K562 (cell line): Measurements from ENCODE around the gene KCTD21. TPM values are rescaled to one million over a fixed set of nuclear protein-coding genes. Genes with fewer than 3 reads are reported as not detected.

Experiments used
- EGR1 ChIP-seq: fragments of 450-650 bp; conservative IDR thresholded peaks from 2 replicates; pipeline ENCODE4 v1.6.1; 2017; ENCODE audit warnings: mild to moderate bottlenecking
- EP400 ChIP-seq: fragments of 450-650 bp; IDR thresholded peaks from 2 replicates; pipeline ENCODE4 v1.6.1; 2017; ENCODE audit warnings: antibody characterized with exemption, mild to moderate bottlenecking, moderate library complexity
- FUS ChIP-seq: fragments of 200-400 bp; formaldehyde crosslinking; optimal IDR thresholded peaks from 2 replicates; pipeline ENCODE3; 2017; ENCODE audit warnings: low read depth, low read length
- HNRNPLL ChIP-seq: fragments of 200-400 bp; formaldehyde crosslinking; IDR thresholded peaks from 2 replicates; pipeline ENCODE4 v1.6.1; 2017; ENCODE audit warnings: low read length, low read depth, mild to moderate bottlenecking; ENCODE audit not compliant: poor library complexity, severe bottlenecking
- PML ChIP-seq: IDR thresholded peaks from 2 replicates; pipeline ENCODE4 v1.6.1; 2012; ENCODE audit warnings: low read length, inconsistent platforms
- THAP12 ChIP-seq: fragments of 250-450 bp; sonication (Bioruptor Pico); IDR thresholded peaks from 2 replicates; pipeline ENCODE4 v1.9.0; 2021; ENCODE audit warnings: mild to moderate bottlenecking, inconsistent platforms
- ZC3H8 ChIP-seq: fragments of 450-650 bp; IDR thresholded peaks from 2 replicates; pipeline ENCODE4 v1.6.1; 2017
- ZNF395 ChIP-seq: fragments of 200-800 bp; sonication (Bioruptor generic); IDR thresholded peaks from 2 replicates; pipeline ENCODE4 v1.6.1; 2017; ENCODE audit warnings: missing genetic modification characterization, missing compliant biosample characterization
- ZNF407 ChIP-seq: fragments of 450-650 bp; IDR thresholded peaks from 2 replicates; pipeline ENCODE4 v1.6.1; 2016; ENCODE audit warnings: low read depth
- ZNF431 ChIP-seq: sonication (generic); formaldehyde crosslinking; IDR thresholded peaks from 2 replicates; pipeline ENCODE4 v1.8.0; 2022; ENCODE audit warnings: mild to moderate bottlenecking, missing genetic modification reagents
- ZNF511 ChIP-seq: sonication (generic); formaldehyde crosslinking; IDR thresholded peaks from 2 replicates; pipeline ENCODE4 v1.8.0; 2022; ENCODE audit warnings: mild to moderate bottlenecking, missing genetic modification reagents
- ZNF668 ChIP-seq: fragments of 250-450 bp; sonication (Bioruptor Pico); IDR thresholded peaks from 2 replicates; pipeline ENCODE4 v1.8.0; 2022; ENCODE audit warnings: mild to moderate bottlenecking, inconsistent platforms
- ZNF785 ChIP-seq: fragments of 250-450 bp; sonication (Bioruptor Pico); IDR thresholded peaks from 2 replicates; pipeline ENCODE4 v1.4.0; 2020; ENCODE audit warnings: mild to moderate bottlenecking
- polyA plus RNA-seq, 8 experiments: library from polyadenylated mRNA; depleted of rRNA in 4 of 8; stranded (reverse) in 5 of 8; unstranded in 3 of 8; fragments of >200 nt; fragmentation: Nextera tagmentation in 2 of 8; fragmentation: Illumina TruSeq in 1 of 8; extraction: Ambion mirVana in 2 of 8; extraction: Trizol in 1 of 8; gene quantifications; 2 replicates each; pipeline versions ENCODE4 v1.2.1 to v1.2.3, GENCODE V29; 2011 to 2014; ENCODE audit warnings: inconsistent platforms in 1 of 8, missing spikeins in 1 of 8
- total RNA-seq, 7 experiments: library from RNA; depleted of rRNA in 6 of 7; stranded (reverse); fragments of >200 nt in 6 of 7; fragmentation: Illumina TruSeq in 2 of 7; extraction: Trizol in 2 of 7; gene quantifications; 2 replicates each; pipeline versions ENCODE4 v1.2.1 to v1.2.3, GENCODE V29; 2011 to 2021; ENCODE audit warnings: low replicate concordance in 1 of 7

Gene KCTD21
- total and polyA plus RNA-seq, 9 of the 15 experiments (the other 6 are each of a cell fraction or from before 2014, with no cell fraction given), result 0.34 to 5.4 (median 1.9) TPM

- TF ChIP-seq ZNF407 (no peak), ZC3H8 (no peak), ZNF395 (CRISPR knock-in tag) (peak; percentile 73; the same call in 1 of the 2 replicates), EP400 (peak; percentile 69; the same call in 1 of the 2 replicates), ZNF668 (CRISPR knock-in tag) (no peak), PML (no peak; the same call in 1 of the 2 replicates), ZNF431 (CRISPR knock-in tag) (no peak; the same call in 1 of the 2 replicates), EGR1 (peak; percentile 87), ZNF785 (CRISPR knock-in tag) (no peak), HNRNPLL (peak; percentile 59), ZNF511 (CRISPR knock-in tag) (0 out of 2 replicates have a peak, but pooled peaks have one; percentile 56), FUS (no peak), THAP12 (0 out of 2 replicates have a peak, but pooled peaks have one; percentile 42)
Observed at GRCh38 chr11:78188286-78189173, at the start of gene KCTD21, which contains the start of gene USP35 (continued).
